Measurements from ENCODE around the gene THBS1.

The THBS1 gene

GRCh38 chr15:39555885-39556284 lies 25.0 kb upstream of the THBS1 start:
- Histone ChIP-seq H3K27me3 (ENCODE audit: low read length) (no peaks in the 10 kb centered on the region), H3K4me3 (ENCODE audit: insufficient read depth, low read length, poor library complexity, severe bottlenecking) (no peak overlapping the region), H3K9me2 (replicated peaks; ENCODE audit: insufficient read depth, low read length) (no peaks in the 10 kb centered on the region), H2AFZ (ENCODE audit: low read depth, low read length, severe bottlenecking) (no peak overlapping the region), H3K9me3 (ENCODE audit: insufficient read depth, low read length) (no peaks in the 10 kb centered on the region), H3K27ac (ENCODE audit: low read depth, low read length) (no peak overlapping the region), H3K9ac (ENCODE audit: low read length) (no peak overlapping the region), H3K79me2 (ENCODE audit: insufficient read depth, low read length) (no peaks in the 10 kb centered on the region), H3K36me3 (ENCODE audit: low read length) (no peaks in the 10 kb centered on the region), H3K4me2 (ENCODE audit: low read depth, low read length, poor library complexity, severe bottlenecking) (no peak overlapping the region), H4K20me1 (ENCODE audit: low read depth, low read length) (no peaks in the 10 kb centered on the region), H3F3A (ENCODE audit: insufficient read depth) (no peaks in the 10 kb centered on the region)
- TF ChIP-seq, protein P1, sequence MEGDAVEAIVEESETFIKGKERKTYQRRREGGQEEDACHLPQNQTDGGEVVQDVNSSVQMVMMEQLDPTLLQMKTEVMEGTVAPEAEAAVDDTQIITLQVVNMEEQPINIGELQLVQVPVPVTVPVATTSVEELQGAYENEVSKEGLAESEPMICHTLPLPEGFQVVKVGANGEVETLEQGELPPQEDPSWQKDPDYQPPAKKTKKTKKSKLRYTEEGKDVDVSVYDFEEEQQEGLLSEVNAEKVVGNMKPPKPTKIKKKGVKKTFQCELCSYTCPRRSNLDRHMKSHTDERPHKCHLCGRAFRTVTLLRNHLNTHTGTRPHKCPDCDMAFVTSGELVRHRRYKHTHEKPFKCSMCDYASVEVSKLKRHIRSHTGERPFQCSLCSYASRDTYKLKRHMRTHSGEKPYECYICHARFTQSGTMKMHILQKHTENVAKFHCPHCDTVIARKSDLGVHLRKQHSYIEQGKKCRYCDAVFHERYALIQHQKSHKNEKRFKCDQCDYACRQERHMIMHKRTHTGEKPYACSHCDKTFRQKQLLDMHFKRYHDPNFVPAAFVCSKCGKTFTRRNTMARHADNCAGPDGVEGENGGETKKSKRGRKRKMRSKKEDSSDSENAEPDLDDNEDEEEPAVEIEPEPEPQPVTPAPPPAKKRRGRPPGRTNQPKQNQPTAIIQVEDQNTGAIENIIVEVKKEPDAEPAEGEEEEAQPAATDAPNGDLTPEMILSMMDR (IDR thresholded peaks at IDR 0.05; ENCODE audit: insufficient read depth, low read length, poor library complexity, severe bottlenecking), result no peak
- no peak for TF ChIP-seq EZH2phosphoT487 (conservative IDR thresholded peaks at IDR 0.05; ENCODE audit: low read length)

GRCh38 chr15:39556461-39556860 lies 24.4 kb upstream of the THBS1 start:
- Histone ChIP-seq H3K27ac (ENCODE audit: low read depth, low read length) (no peak overlapping the region), H3K4me2 (ENCODE audit: low read depth, low read length, poor library complexity, severe bottlenecking) (no peak overlapping the region), H3K9me2 (replicated peaks; ENCODE audit: insufficient read depth, low read length) (no peaks in the 10 kb centered on the region), H3F3A (ENCODE audit: insufficient read depth) (no peaks in the 10 kb centered on the region), H3K79me2 (ENCODE audit: insufficient read depth, low read length) (no peaks in the 10 kb centered on the region), H4K20me1 (ENCODE audit: low read depth, low read length) (no peaks in the 10 kb centered on the region), H3K27me3 (ENCODE audit: low read length) (no peaks in the 10 kb centered on the region), H3K9ac (ENCODE audit: low read length) (no peak overlapping the region), H3K36me3 (ENCODE audit: low read length) (no peaks in the 10 kb centered on the region), H3K4me3 (ENCODE audit: insufficient read depth, low read length, poor library complexity, severe bottlenecking) (no peak overlapping the region), H2AFZ (ENCODE audit: low read depth, low read length, severe bottlenecking) (no peak overlapping the region), H3K9me3 (ENCODE audit: insufficient read depth, low read length) (no peaks in the 10 kb centered on the region)
- TF ChIP-seq, protein P1 (IDR thresholded peaks at IDR 0.05; ENCODE audit: insufficient read depth, low read length, poor library complexity, severe bottlenecking), result no peak
- no peak for TF ChIP-seq EZH2phosphoT487 (conservative IDR thresholded peaks at IDR 0.05; ENCODE audit: low read length)

DNA sequence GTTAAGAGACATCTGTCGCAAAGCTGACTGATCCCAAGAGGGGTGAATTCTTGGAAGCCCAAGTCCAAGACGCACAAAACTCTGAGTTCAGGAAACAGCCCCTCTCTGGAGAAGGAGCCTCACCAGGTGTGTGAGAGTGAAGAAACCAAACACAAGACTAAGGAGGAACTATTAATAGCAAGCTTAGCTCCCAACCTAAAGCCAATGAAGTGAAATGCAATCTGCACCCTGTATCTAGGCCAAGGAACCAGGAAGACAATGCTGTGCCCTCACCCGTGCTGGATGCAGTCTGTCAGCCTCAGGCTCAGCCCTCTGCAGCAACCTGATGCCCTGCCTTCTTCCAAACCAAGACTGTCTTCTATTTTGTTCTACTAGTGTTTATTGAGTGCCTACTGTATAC lies 22.5 kb upstream of the THBS1 start:
- no peaks in the 10 kb centered on the region for H3K27me3 ChIP-seq (ENCODE audit: low read length)

More for the DNA sequence above, 22.5 kb upstream of the THBS1 start:
- Histone ChIP-seq H3K9me3 (ENCODE audit: insufficient read depth, low read length) (no peaks in the 10 kb centered on the region), H3K27ac (ENCODE audit: low read depth, low read length) (no peak overlapping the region), H3K79me2 (ENCODE audit: insufficient read depth, low read length) (no peaks in the 10 kb centered on the region), H4K20me1 (ENCODE audit: low read depth, low read length) (no peaks in the 10 kb centered on the region), H3F3A (ENCODE audit: insufficient read depth) (no peaks in the 10 kb centered on the region), H3K9me2 (replicated peaks; ENCODE audit: insufficient read depth, low read length) (no peaks in the 10 kb centered on the region), H3K36me3 (ENCODE audit: low read length) (no peaks in the 10 kb centered on the region), H3K4me2 (ENCODE audit: low read depth, low read length, poor library complexity, severe bottlenecking) (no peak overlapping the region), H2AFZ (ENCODE audit: low read depth, low read length, severe bottlenecking) (no peak overlapping the region), H3K9ac (ENCODE audit: low read length) (no peak overlapping the region), H3K4me3 (ENCODE audit: insufficient read depth, low read length, poor library complexity, severe bottlenecking) (no peak overlapping the region)
- TF ChIP-seq, protein P1 (IDR thresholded peaks at IDR 0.05; ENCODE audit: insufficient read depth, low read length, poor library complexity, severe bottlenecking), result no peak
- TF ChIP-seq EZH2phosphoT487 (conservative IDR thresholded peaks at IDR 0.05; ENCODE audit: low read length), result no peak

All from SU-DHL-6 (cell line).